ENCODE data around the gene GABRA1. TPM values are rescaled to one million over a fixed set of nuclear protein-coding genes. Genes with fewer than 3 reads are reported as not detected.
A peak's percentile ranks its signal among the peaks of the same experiment; 100 is the strongest.

GABRA1 gene
- not detected for total RNA-seq
- long read RNA-seq, donor 1: 0 reads
- long read RNA-seq, donor 2: 0 reads

DNA sequence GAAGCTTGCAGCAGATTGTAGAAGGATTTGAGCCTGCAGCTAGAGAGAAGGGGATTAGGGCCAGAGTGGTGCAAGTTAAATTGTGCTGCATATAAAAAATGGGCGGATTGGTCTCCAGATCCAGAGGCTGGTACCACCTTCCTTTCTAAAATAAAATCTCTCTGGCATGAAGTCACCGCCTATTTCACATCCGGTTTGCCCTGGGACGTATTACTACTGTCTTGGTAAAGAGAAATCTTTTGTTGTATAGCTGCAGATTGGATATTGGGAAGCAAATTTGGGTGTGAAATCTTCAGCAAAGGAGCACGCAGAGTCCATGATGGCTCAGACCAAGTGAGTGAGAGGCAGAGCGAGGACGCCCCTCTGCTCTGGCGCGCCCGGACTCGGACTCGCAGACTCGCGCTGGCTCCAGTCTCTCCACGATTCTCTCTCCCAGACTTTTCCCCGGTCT, at the start of gene GABRA1:
TSS of gene GABRA1 (plus strand) at position 180 of the 451 bp plus-strand sequence. CDS start 2,691 bp downstream, outside the sequence.
- Histone ChIP-seq H3K9me3 (no peaks in the 10 kb centered on the region), H3K36me3 (ENCODE audit: low read depth) (no peaks in the 10 kb centered on the region), H3K4me1 (ENCODE audit: low read depth) (no peaks in the 10 kb centered on the region), H3K4me3 (no peak within 1 kb of the TSS)
- ATAC-seq: no peak
- DNase-seq: peak in 1 of 3 donors; percentile 31
- TF ChIP-seq, protein P1, sequence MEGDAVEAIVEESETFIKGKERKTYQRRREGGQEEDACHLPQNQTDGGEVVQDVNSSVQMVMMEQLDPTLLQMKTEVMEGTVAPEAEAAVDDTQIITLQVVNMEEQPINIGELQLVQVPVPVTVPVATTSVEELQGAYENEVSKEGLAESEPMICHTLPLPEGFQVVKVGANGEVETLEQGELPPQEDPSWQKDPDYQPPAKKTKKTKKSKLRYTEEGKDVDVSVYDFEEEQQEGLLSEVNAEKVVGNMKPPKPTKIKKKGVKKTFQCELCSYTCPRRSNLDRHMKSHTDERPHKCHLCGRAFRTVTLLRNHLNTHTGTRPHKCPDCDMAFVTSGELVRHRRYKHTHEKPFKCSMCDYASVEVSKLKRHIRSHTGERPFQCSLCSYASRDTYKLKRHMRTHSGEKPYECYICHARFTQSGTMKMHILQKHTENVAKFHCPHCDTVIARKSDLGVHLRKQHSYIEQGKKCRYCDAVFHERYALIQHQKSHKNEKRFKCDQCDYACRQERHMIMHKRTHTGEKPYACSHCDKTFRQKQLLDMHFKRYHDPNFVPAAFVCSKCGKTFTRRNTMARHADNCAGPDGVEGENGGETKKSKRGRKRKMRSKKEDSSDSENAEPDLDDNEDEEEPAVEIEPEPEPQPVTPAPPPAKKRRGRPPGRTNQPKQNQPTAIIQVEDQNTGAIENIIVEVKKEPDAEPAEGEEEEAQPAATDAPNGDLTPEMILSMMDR (IDR thresholded peaks at IDR 0.05): no peak
- intact Hi-C loops (cut with DNase I, micrococcal nuclease): no loop called here

DNA sequence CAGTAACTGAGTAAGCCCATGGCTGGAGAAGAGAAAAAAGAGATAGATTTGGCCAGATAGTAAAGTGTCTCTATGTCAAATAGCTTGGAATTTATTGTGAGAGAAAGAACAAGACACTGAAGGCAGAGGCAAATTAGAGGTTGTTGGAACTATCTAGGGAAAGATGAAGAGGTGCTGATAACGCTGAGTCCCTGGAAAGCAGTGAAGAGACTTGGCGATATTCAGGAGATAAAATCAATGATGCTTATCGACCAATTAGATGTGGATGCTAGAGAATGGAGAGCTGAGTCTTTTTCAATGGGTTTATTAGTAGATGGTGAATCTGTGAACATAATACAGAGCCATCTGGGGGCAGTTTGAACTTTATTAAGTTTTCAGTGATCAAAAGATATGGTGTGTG, 48.6 kb upstream of the GABRA1 start:
- Histone ChIP-seq H3K4me1 (ENCODE audit: low read depth) (no peaks in the 10 kb centered on the region), H3K4me3 (no peak overlapping the region), H3K9me3 (no peaks in the 10 kb centered on the region), H3K36me3 (ENCODE audit: low read depth) (no peaks in the 10 kb centered on the region)
- no peak for DNase-seq
- ATAC-seq: no peak
- TF ChIP-seq, protein P1 (IDR thresholded peaks at IDR 0.05): no peak
- intact Hi-C loops (cut with DNase I, micrococcal nuclease): no loop called here

DNA sequence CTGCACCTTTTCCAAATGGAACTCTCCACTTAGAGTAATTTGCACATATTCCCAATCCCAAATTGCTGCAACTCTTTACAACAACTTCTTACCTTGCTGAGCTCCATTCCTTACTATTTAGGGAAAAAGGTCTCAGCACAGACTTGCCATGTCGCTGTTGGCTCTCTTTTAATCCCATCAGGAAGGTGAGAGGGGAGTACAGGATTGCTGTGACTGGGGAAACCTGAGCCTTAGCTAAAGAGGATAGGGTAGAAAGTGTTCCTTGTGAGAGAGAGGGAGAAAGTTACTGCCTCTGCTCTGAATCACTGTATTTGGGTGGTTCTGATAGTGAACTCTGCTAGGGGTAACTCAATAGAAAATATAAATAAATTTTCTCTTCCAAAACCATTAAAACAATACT, 43.7 kb upstream of the GABRA1 start:
- DNase-seq: no peak
- intact Hi-C loops (cut with DNase I, micrococcal nuclease): no loop called here
- TF ChIP-seq, protein P1 (IDR thresholded peaks at IDR 0.05): no peak
- ATAC-seq: no peak
- Histone ChIP-seq H3K4me1 (ENCODE audit: low read depth) (no peaks in the 10 kb centered on the region), H3K9me3 (no peaks in the 10 kb centered on the region), H3K36me3 (ENCODE audit: low read depth) (no peaks in the 10 kb centered on the region), H3K4me3 (no peak overlapping the region)

DNA sequence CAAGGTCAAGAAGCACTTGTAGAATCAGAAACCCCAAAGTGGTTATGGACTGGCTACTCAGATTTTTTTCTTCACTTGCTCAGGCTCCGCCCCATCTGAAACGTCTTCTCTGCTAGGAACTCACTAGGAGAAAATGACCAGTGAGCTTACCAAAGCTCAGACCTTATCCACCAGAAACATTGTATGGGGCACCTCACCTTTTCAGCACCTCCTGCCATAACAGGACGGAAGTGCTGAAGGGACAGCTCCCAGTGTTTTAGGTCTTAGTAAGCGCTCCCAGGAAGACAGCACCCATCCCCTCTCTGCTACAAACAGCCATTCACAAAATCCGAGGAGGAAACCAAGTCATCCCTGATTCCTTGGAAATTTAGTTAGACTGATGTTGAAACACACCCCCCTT, 1.2 kb upstream of the GABRA1 start:
- H3K4me1 ChIP-seq (ENCODE audit: low read depth): no peaks in the 10 kb centered on the region
- no peaks in the 10 kb centered on the region for H3K36me3 ChIP-seq (ENCODE audit: low read depth)
- ATAC-seq (no peak), DNase-seq (peak in 1 of 3 donors; percentile 19)
- TF ChIP-seq, protein P1 (IDR thresholded peaks at IDR 0.05): no peak
- intact Hi-C loops (cut with DNase I, micrococcal nuclease): no loop called here
- no peaks in the 10 kb centered on the region for H3K9me3 ChIP-seq
- no peak overlapping the region for H3K4me3 ChIP-seq

DNA sequence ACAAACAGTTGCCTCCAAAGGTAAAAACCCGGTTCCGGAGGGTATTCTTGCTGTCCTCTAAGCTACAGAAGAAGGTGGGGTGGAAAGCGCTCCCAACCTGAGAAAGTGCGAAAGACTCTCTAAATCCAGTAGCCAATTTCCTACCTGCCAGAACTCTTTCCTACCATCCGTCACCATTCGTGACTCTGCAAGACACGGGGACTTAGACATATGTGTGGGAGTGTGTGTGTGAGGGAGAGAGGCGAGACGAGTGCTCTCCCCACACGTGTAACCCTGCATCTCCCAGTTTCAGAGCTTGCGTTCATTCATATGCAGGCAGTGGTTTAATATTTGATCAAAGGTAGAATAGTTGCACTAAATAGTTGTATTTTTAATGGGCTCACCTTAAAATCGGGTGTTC, 473 bp upstream of the GABRA1 start:
- DNase-seq: no peak
- intact Hi-C loops (cut with DNase I, micrococcal nuclease): no loop called here
- no peak for ATAC-seq
- no peak overlapping the region for H3K4me3 ChIP-seq
- H3K9me3 ChIP-seq: no peaks in the 10 kb centered on the region
- H3K36me3 ChIP-seq (ENCODE audit: low read depth): no peaks in the 10 kb centered on the region
- H3K4me1 ChIP-seq (ENCODE audit: low read depth): no peaks in the 10 kb centered on the region
- TF ChIP-seq, protein P1 (IDR thresholded peaks at IDR 0.05): no peak

DNA sequence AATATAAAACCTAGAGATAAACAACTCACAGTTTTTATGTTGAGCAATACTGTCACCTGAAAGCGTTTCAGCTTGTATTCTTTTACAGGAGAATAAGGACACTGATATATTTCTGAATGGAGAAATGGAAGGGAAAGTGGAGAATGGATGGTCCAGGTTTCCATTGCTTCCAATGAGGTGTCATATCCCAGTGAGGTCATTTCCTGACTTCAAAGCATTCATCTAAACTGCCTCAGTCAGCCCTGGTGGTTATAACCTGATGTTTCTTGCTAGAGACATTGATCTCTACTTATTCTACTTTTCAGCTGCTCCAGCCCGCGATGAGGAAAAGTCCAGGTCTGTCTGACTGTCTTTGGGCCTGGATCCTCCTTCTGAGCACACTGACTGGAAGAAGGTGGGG, 2.6 kb downstream of the GABRA1 start:
- TF ChIP-seq, protein P1 (IDR thresholded peaks at IDR 0.05): no peak
- Histone ChIP-seq H3K36me3 (ENCODE audit: low read depth) (no peaks in the 10 kb centered on the region), H3K9me3 (no peaks in the 10 kb centered on the region), H3K4me1 (ENCODE audit: low read depth) (no peaks in the 10 kb centered on the region), H3K4me3 (no peak overlapping the region)
- ATAC-seq (no peak), DNase-seq (no peak)
- intact Hi-C loops (cut with DNase I, micrococcal nuclease): no loop called here
